GM19455 (cell line): ENCODE data around the gene PHC2.
"Not testable (repeated sequence)": the region's sequence is repeated elsewhere in the genome, so short reads cannot be mapped to it uniquely, and the experiment has no call there.

Source experiments
- ATAC-seq: cut with Tn5 transposase; IDR thresholded peaks from one replicate; pipeline ENCODE4 v1.9.1; 2021; ENCODE audit not compliant: unreplicated experiment

Gene PHC2

GRCh38 chr1:33296824-33297223, 134.1 kb downstream of the PHC2 start:
- ATAC-seq, result no peak

GRCh38 chr1:33296082-33296458, 134.8 kb downstream of the PHC2 start:
- no peak for ATAC-seq

GRCh38 chr1:33295450-33296081, 135.3 kb downstream of the PHC2 start:
- ATAC-seq, result peak; percentile 64

GRCh38 chr1:33295023-33295422, 135.9 kb downstream of the PHC2 start:
- peak; percentile 17 for ATAC-seq

GRCh38 chr1:33294071-33295010, 136.6 kb downstream of the PHC2 start:
- ATAC-seq, result no peak

- no peak for ATAC-seq
Measured at GRCh38 chr1:33292726-33293340, 138.1 kb downstream of the PHC2 start.

- ATAC-seq, result not testable (repeated sequence)
Measured at GRCh38 chr1:33290615-33291014, 140.3 kb downstream of the PHC2 start.

GRCh38 chr1:33289858-33290154, 141.1 kb downstream of the PHC2 start:
- no peak for ATAC-seq

- no peak for ATAC-seq
Measured at GRCh38 chr1:33288976-33289857, 141.7 kb downstream of the PHC2 start.

GRCh38 chr1:33287317-33287716, 143.6 kb downstream of the PHC2 start:
- no peak for ATAC-seq

- ATAC-seq, result no peak
Measured at GRCh38 chr1:33286451-33287185, 144.3 kb downstream of the PHC2 start.

GRCh38 chr1:33284049-33284448, 146.8 kb downstream of the PHC2 start:
- no peak for ATAC-seq

GRCh38 chr1:33282791-33283190, 148.1 kb downstream of the PHC2 start:
- ATAC-seq, result no peak

- ATAC-seq, result no peak
Measured at GRCh38 chr1:33281554-33282303, 149.2 kb downstream of the PHC2 start.

- no peak for ATAC-seq
Measured at GRCh38 chr1:33280091-33280661, 150.7 kb downstream of the PHC2 start.

GRCh38 chr1:33277488-33278084, 153.3 kb downstream of the PHC2 start:
- ATAC-seq, result no peak

- ATAC-seq, result no peak
Measured at GRCh38 chr1:33276573-33277298, 154.2 kb downstream of the PHC2 start.
